Adipocyte (in vitro differentiated cells): ENCODE data around the gene TRIM40.
"Not testable (repeated sequence)": the region's sequence is repeated elsewhere in the genome, so short reads cannot be mapped to it uniquely, and the experiment has no call there.

Experiments
- DNase-seq: peaks from one replicate; pipeline ENCODE4 v3.0.0-alpha.2; 2015; ENCODE audit warnings: low read depth
- H3K27me3 ChIP-seq: replicated peaks from 2 replicates; pipeline ENCODE4 v1.7.0; 2013; ENCODE audit warnings: mild to moderate bottlenecking, low read length, moderate library complexity; ENCODE audit not compliant: control insufficient read depth, insufficient read depth
- H3K36me3 ChIP-seq: 2 replicates; pipeline ENCODE4 v1.7.0; 2013; ENCODE audit warnings: low read length, mild to moderate bottlenecking, moderate library complexity; ENCODE audit not compliant: control insufficient read depth, insufficient read depth, severe bottlenecking
- H3K4me1 ChIP-seq: 2 replicates; pipeline ENCODE4 v1.7.0; 2013; ENCODE audit warnings: mild to moderate bottlenecking, low read length, moderate library complexity; ENCODE audit not compliant: control insufficient read depth, insufficient read depth
- H3K4me3 ChIP-seq: 2 replicates; pipeline ENCODE4 v1.7.0; 2013; ENCODE audit warnings: mild to moderate bottlenecking, low read length, moderate library complexity
- H3K9ac ChIP-seq: 2 replicates; pipeline ENCODE4 v1.7.0; 2013; ENCODE audit warnings: mild to moderate bottlenecking, low read length, moderate library complexity
- H3K9me3 ChIP-seq: 2 replicates; pipeline ENCODE4 v1.7.0; 2013; ENCODE audit warnings: mild to moderate bottlenecking, low read length, moderate library complexity; ENCODE audit not compliant: control insufficient read depth

The TRIM40 gene

GRCh38 chr6:30160008-30160784, 24.3 kb downstream of the TRIM40 start:
- DNase-seq = no peak
- H3K27me3 ChIP-seq = peaks cover 12% of the 10 kb centered on the region
- H3K4me3 ChIP-seq = no peak overlapping the region
- H3K9me3 ChIP-seq = no peaks in the 10 kb centered on the region
- H3K4me1 ChIP-seq = peaks cover 16% of the 10 kb centered on the region
- no peak overlapping the region for H3K9ac ChIP-seq
- H3K36me3 ChIP-seq = no peaks in the 10 kb centered on the region

- Histone ChIP-seq H3K4me1 (peaks cover 8% of the 10 kb centered on the region), H3K27me3 (peaks cover 12% of the 10 kb centered on the region), H3K36me3 (no peaks in the 10 kb centered on the region), H3K4me3 (no peak within 1 kb of the TSS), H3K9me3 (no peaks in the 10 kb centered on the region), H3K9ac (no peak within 1 kb of the TSS)
- no peak for DNase-seq
Measured at GRCh38 chr6:30160785-30161531, 25.0 kb downstream of the TRIM40 start, which contains the start of gene TRIM10. Gene TRIM10 (minus strand): TSS chr6:30161211. CDS start chr6:30160858, 353 bp downstream.

GRCh38 chr6:30162265-30163089, 26.5 kb downstream of the TRIM40 start:
- Histone ChIP-seq H3K36me3 (no peaks in the 10 kb centered on the region), H3K27me3 (peaks cover 19% of the 10 kb centered on the region), H3K4me3 (no peak overlapping the region), H3K4me1 (no peaks in the 10 kb centered on the region), H3K9ac (no peak overlapping the region), H3K9me3 (no peaks in the 10 kb centered on the region)
- no peak for DNase-seq

GRCh38 chr6:30163090-30163917, 27.4 kb downstream of the TRIM40 start, which contains the start of gene TRIM15:
Gene TRIM15 (plus strand): TSS chr6:30163546. CDS start chr6:30163685, 139 bp downstream.
- Histone ChIP-seq H3K27me3 (peaks cover 27% of the 10 kb centered on the region), H3K9me3 (no peaks in the 10 kb centered on the region), H3K4me1 (no peaks in the 10 kb centered on the region), H3K4me3 (no peak within 1 kb of the TSS), H3K36me3 (no peaks in the 10 kb centered on the region), H3K9ac (no peak within 1 kb of the TSS)
- no peak for DNase-seq

- H3K9me3 ChIP-seq = no peaks in the 10 kb centered on the region
- peaks cover 35% of the 10 kb centered on the region for H3K27me3 ChIP-seq
- DNase-seq = no peak
- H3K4me1 ChIP-seq = no peaks in the 10 kb centered on the region
- H3K9ac ChIP-seq = no peak overlapping the region
- no peaks in the 10 kb centered on the region for H3K36me3 ChIP-seq
- H3K4me3 ChIP-seq = no peak overlapping the region
Measured at GRCh38 chr6:30163918-30164654, 28.1 kb downstream of the TRIM40 start.

- H3K4me1 ChIP-seq = no peaks in the 10 kb centered on the region
- H3K9me3 ChIP-seq = no peaks in the 10 kb centered on the region
- no peak overlapping the region for H3K4me3 ChIP-seq
- no peak for DNase-seq
- no peaks in the 10 kb centered on the region for H3K36me3 ChIP-seq
- peaks cover 37% of the 10 kb centered on the region for H3K27me3 ChIP-seq
- no peak overlapping the region for H3K9ac ChIP-seq
Measured at GRCh38 chr6:30164714-30165113, 28.8 kb downstream of the TRIM40 start.

- H3K9me3 ChIP-seq = not testable (repeated sequence)
Measured at GRCh38 chr6:30165238-30165637, 29.3 kb downstream of the TRIM40 start.

GRCh38 chr6:30167101-30167500, 31.2 kb downstream of the TRIM40 start:
- Histone ChIP-seq H3K4me3 (no peak overlapping the region), H3K4me1 (no peaks in the 10 kb centered on the region), H3K27me3 (peaks cover 53% of the 10 kb centered on the region), H3K9ac (no peak overlapping the region), H3K36me3 (no peaks in the 10 kb centered on the region), H3K9me3 (no peaks in the 10 kb centered on the region)
- no peak for DNase-seq

More at GRCh38 chr6:30165238-30165637, 29.3 kb downstream of the TRIM40 start:
- H3K36me3 ChIP-seq, H3K9ac ChIP-seq, DNase-seq, H3K4me1 ChIP-seq, H3K4me3 ChIP-seq: not testable (repeated sequence)
- H3K27me3 ChIP-seq = peaks cover 38% of the 10 kb centered on the region

- Histone ChIP-seq H3K36me3 (no peaks in the 10 kb centered on the region), H3K9ac (no peak overlapping the region), H3K4me3 (no peak overlapping the region), H3K27me3 (peaks cover 59% of the 10 kb centered on the region), H3K9me3 (no peaks in the 10 kb centered on the region), H3K4me1 (no peaks in the 10 kb centered on the region)
- DNase-seq = no peak
Measured at GRCh38 chr6:30168741-30169140, 32.8 kb downstream of the TRIM40 start.
